ENCODE measurements around the gene CSPG5.

GRCh38 chr3:47566667-47567066 is 12.0 kb downstream of the CSPG5 start:
- TF ChIP-seq GATA2 (IDR thresholded peaks at IDR 0.05; ENCODE audit: low read depth, low read length) (no peak), GATA3 (IDR thresholded peaks at IDR 0.05; ENCODE audit: low read depth, low read length) (no peak)

Data from SH-SY5Y (cell line).